AG04450 (cell line): ENCODE data around the gene CTSE. TPM values are rescaled to one million over a fixed set of nuclear protein-coding genes. Genes with fewer than 3 reads are reported as not detected.

ENCODE experiments used
- CTCF ChIA-PET: fragments of 300-600, 350-600 bp; formaldehyde crosslinking; extraction: SDS; loops from one replicate; lab custom pipeline; 2022; ENCODE audit warnings: antibody characterized with exemption, inconsistent platforms; lab: Charles Lee
- POLR2A ChIA-PET: fragments of 350-600 bp; formaldehyde crosslinking; extraction: SDS; loops from one replicate; lab custom pipeline; 2021; ENCODE audit warnings: antibody characterized with exemption, inconsistent platforms; lab: Yijun Ruan, JAX
- DNase-seq: peaks from one replicate; pipeline ENCODE4 v3.0.0-alpha.2; 2011; ENCODE audit warnings: low read depth, low spot score
- H3K27ac ChIP-seq: one replicate; pipeline ENCODE4 v1.5.1; 2012; ENCODE audit warnings: low read depth, low read length, control low read depth
- H3K27me3 ChIP-seq: one replicate; pipeline ENCODE4 v1.6.0; 2012; ENCODE audit warnings: low read length; ENCODE audit not compliant: control insufficient read depth, insufficient read depth
- H3K4me3 ChIP-seq: 2 replicates; pipeline ENCODE4 v1.5.1; 2011; ENCODE audit warnings: mild to moderate bottlenecking, low read depth, low read length, control low read depth
- H3K9me3 ChIP-seq: 2 replicates; pipeline ENCODE4 v1.5.1; 2012; ENCODE audit warnings: low read length; ENCODE audit not compliant: control insufficient read depth, insufficient read depth
- polyA plus RNA-seq: library from polyadenylated mRNA; depleted of rRNA; stranded (reverse); fragments of >200 nt; gene quantifications from 2 replicates; pipeline ENCODE4 v1.2.3, GENCODE V29; 2011
- TF ChIP-seq, protein P1 (sequence below): IDR thresholded peaks from 2 replicates; pipeline ENCODE4 v1.5.1; 2011; ENCODE audit warnings: low read depth, low read length, control low read depth, inconsistent platforms

CTSE gene
- polyA plus RNA-seq, 1 experiment, result not detected

DNA sequence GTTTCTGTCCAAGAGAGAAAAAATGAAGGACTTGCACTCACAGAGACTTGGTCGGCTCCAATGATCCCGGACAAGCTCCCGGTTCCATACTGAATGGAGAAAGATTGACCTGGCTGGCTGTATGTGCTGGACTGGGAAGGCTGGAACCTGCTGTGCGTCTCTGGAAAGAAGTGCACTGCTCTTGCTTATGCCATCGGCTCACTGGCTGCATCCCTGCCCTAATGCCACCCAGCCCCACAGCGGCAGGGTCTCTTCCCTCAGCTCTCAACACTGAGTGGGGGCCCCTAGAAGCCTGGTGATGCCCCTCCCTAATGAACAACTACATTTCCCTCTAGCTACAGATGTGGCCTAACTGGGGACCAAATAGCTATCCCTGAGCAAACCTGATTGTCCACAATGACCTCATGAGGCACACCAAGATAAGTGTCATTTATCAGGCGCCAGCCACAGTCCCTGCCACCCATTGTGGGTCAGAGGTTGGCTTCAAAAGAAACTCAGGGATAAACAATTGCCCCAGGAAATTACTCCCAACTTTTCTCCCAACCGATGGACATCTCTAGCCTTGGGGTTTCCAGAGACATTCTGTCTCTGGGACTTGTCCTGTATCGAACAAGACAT is 2.6 kb downstream of the CTSE start:
- CTCF ChIA-PET, result no interaction called here
- peaks cover 9% of the 10 kb centered on the region for H3K27me3 ChIP-seq
- no peak for DNase-seq
- no peak overlapping the region for H3K4me3 ChIP-seq
- H3K27ac ChIP-seq, result no peak overlapping the region
- H3K9me3 ChIP-seq, result no peaks in the 10 kb centered on the region
- TF ChIP-seq, protein P1, sequence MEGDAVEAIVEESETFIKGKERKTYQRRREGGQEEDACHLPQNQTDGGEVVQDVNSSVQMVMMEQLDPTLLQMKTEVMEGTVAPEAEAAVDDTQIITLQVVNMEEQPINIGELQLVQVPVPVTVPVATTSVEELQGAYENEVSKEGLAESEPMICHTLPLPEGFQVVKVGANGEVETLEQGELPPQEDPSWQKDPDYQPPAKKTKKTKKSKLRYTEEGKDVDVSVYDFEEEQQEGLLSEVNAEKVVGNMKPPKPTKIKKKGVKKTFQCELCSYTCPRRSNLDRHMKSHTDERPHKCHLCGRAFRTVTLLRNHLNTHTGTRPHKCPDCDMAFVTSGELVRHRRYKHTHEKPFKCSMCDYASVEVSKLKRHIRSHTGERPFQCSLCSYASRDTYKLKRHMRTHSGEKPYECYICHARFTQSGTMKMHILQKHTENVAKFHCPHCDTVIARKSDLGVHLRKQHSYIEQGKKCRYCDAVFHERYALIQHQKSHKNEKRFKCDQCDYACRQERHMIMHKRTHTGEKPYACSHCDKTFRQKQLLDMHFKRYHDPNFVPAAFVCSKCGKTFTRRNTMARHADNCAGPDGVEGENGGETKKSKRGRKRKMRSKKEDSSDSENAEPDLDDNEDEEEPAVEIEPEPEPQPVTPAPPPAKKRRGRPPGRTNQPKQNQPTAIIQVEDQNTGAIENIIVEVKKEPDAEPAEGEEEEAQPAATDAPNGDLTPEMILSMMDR, result no peak
- POLR2A ChIA-PET, result no interaction called here

DNA sequence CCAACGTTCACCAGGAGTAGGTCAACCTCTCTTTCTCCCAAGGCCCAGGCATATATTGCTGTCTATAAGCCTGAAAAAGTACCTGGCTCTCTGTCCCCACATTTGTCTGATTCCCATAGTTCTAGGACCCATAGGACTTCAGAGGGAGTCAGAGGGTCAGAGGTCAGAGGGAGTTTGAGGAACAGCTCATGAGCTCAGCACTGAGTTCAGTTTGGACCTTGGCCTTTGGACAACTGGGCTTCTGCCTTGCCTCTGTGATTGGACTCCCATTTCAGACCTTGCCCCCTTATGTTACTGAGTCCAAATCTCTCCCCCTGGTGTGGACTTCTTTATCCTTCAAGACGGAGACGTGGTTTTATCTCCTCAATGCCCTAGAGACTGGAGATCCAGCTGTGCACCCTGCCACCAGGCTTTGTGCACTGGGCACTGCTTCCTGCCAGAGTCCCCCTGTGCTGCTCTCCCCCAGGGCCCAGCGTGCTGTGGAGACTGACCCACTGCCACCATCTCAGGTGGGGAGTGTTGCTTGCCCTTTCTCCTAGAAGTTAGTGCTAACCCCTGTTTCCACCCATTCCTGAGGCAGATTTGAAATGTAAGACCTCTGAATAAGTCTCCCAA is 3.2 kb downstream of the CTSE start:
- ChIA-PET CTCF (no interaction called here), POLR2A (no interaction called here)
- H3K4me3 ChIP-seq, result no peak overlapping the region
- TF ChIP-seq, protein P1, result no peak
- peaks cover 10% of the 10 kb centered on the region for H3K27me3 ChIP-seq
- H3K27ac ChIP-seq, result no peak overlapping the region
- H3K9me3 ChIP-seq, result no peaks in the 10 kb centered on the region
- no peak for DNase-seq

DNA sequence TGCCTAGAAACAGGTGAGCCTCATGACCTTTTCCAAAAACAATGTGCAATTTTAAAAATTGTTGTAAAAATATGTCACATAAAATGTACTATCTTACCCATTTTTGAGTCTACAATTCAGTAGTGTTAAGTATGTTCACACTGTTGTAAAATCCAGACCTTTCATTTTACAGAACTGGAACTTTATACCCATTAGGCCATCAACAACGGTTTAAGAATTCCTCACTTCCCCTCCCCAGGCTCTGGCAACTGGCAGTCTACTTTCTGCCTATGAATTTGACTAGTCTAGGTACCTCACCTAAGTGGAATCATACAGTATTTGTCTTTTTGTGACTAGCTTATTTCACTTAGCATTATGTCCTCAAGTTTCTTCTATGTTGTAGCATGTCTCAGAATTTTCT is 8.6 kb downstream of the CTSE start:
- CTCF ChIA-PET, result interaction anchor here (1.2 to 1.8 kb wide), 2 partner anchors 16 to 38 kb away, joined by 3 to 10 read pairs; no protein-coding TSS in a partner anchor
- Histone ChIP-seq H3K27me3 (peaks cover 15% of the 10 kb centered on the region), H3K4me3 (no peak overlapping the region), H3K27ac (no peak overlapping the region), H3K9me3 (no peaks in the 10 kb centered on the region)
- POLR2A ChIA-PET, result no interaction called here
- TF ChIP-seq, protein P1, result no peak
- DNase-seq, result no peak

GRCh38 chr1:206014601-206015000 is 9.1 kb downstream of the CTSE start:
- TF ChIP-seq, protein P1, result no peak
- ChIA-PET POLR2A (no interaction called here), CTCF (interaction anchor here (1.2 to 1.8 kb wide), 2 partner anchors 16 to 37 kb away, joined by 3 to 10 read pairs; no protein-coding TSS in a partner anchor)
- Histone ChIP-seq H3K27me3 (peaks cover 15% of the 10 kb centered on the region), H3K27ac (no peak overlapping the region), H3K4me3 (no peak overlapping the region), H3K9me3 (no peaks in the 10 kb centered on the region)
- DNase-seq, result no peak
